ENCODE measurements around the gene ELF1. TPM values are rescaled to one million over a fixed set of nuclear protein-coding genes. Genes with fewer than 3 reads are reported as not detected.
"Not testable (repeated sequence)": the region's sequence is repeated elsewhere in the genome, so short reads cannot be mapped to it uniquely, and the experiment has no call there.

ELF1 gene
- total RNA-seq, 2 donors from 2014 or later = 61.8 to 86.1 TPM

DNA sequence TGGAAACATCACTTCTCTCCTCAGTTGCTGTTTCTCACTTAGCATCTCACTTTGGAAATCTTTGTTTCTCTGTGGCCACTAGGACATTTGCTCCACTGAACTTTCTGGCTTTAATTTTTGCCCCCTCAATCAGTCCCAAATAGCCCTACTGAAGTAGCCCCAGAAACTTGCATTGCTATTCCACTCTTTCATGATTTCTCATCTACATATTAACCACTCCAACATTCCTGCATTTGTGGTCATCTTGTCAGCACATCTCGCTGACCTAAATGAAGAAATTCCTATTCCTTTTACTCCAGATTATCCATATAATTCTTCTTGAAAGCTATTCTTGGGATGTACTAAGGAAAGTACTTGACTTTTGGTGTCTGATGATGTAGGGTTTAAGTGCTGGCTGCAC lies 134.9 kb downstream of the ELF1 start:
- not testable (repeated sequence) for H3K27me3 Mint-ChIP-seq; H3K27ac Mint-ChIP-seq; H3K4me3 Mint-ChIP-seq; H3K9me3 Mint-ChIP-seq; DNase-seq (ENCODE audit: low spot score); ATAC-seq
- peaks cover 15% of the 10 kb centered on the region for H3K36me3 Mint-ChIP-seq
- H3K4me1 Mint-ChIP-seq (ENCODE audit: low read depth in 2 of 2) = peaks cover 26 to 31% of the 10 kb centered on the region in 2 donors

Other genes starting within 250 kb of the ELF1 start
- 10 to 100 TPM; 25.2 to 27.4 TPM for gene MRPS31, start 248.1 kb downstream of the ELF1 start, total RNA-seq
- gene SLC25A15, start 229.7 kb downstream of the ELF1 start, total RNA-seq = 10 to 100 TPM in 1 of 2 donors, 1 to 10 TPM in 1; 6.2 to 15.3 TPM
- gene WBP4, start 42.2 kb upstream of the ELF1 start, total RNA-seq = 10 to 100 TPM in 1 of 2 donors, 1 to 10 TPM in 1; 8.5 to 10.6 TPM
- 1 to 10 TPM; 4.2 to 7.3 TPM for gene KBTBD6, start 113.5 kb upstream of the ELF1 start, total RNA-seq
- gene KBTBD7, start 175.3 kb upstream of the ELF1 start, total RNA-seq = 1 to 10 TPM; 4.1 to 5.3 TPM
- gene MTRF1, start 244.3 kb upstream of the ELF1 start, total RNA-seq = 10 to 100 TPM; 17.2 to 28.3 TPM